Retinal pigment epithelial cell (primary cell): ENCODE data around the gene IDH3A.

Experiments
- DNase-seq: peaks from one replicate; pipeline ENCODE4 v3.0.0-alpha.2; 2010; ENCODE audit warnings: low read depth
- H3K4me3 ChIP-seq: 2 replicates; pipeline ENCODE4 v1.5.1; 2011; ENCODE audit warnings: mild to moderate bottlenecking, low read length, control low read depth, moderate library complexity
- TF ChIP-seq, protein P1 (sequence below): conservative IDR thresholded peaks from 2 replicates; pipeline ENCODE4 v1.5.1; 2011; ENCODE audit warnings: low read depth, low read length, control low read depth, inconsistent platforms

Gene IDH3A

GRCh38 chr15:78154955-78155354, 5.8 kb downstream of the IDH3A start:
- H3K4me3 ChIP-seq = no peak overlapping the region
- TF ChIP-seq, protein P1, sequence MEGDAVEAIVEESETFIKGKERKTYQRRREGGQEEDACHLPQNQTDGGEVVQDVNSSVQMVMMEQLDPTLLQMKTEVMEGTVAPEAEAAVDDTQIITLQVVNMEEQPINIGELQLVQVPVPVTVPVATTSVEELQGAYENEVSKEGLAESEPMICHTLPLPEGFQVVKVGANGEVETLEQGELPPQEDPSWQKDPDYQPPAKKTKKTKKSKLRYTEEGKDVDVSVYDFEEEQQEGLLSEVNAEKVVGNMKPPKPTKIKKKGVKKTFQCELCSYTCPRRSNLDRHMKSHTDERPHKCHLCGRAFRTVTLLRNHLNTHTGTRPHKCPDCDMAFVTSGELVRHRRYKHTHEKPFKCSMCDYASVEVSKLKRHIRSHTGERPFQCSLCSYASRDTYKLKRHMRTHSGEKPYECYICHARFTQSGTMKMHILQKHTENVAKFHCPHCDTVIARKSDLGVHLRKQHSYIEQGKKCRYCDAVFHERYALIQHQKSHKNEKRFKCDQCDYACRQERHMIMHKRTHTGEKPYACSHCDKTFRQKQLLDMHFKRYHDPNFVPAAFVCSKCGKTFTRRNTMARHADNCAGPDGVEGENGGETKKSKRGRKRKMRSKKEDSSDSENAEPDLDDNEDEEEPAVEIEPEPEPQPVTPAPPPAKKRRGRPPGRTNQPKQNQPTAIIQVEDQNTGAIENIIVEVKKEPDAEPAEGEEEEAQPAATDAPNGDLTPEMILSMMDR = no peak
- DNase-seq = no peak

GRCh38 chr15:78155355-78155939, 6.3 kb downstream of the IDH3A start:
- TF ChIP-seq, protein P1 = no peak
- H3K4me3 ChIP-seq = no peak overlapping the region
- no peak for DNase-seq

DNA sequence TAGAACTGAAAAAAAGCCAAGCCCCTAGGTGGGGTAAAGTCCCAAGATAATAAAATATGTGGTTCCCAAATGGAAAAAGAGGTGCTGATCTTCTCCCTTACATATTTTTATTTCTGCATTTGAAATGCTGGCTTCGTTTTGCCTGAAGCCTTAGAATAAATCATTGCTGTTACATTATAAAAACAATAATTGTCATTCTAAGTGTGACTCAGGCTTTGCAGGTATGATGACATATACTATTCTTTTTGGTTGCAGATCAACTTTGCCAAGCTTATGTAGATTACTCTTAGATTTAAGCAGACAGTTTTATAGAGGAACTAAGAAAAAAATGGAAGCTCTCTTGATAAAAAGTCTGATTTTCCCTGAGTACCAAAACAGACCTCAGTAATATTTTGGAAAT, 7.5 kb downstream of the IDH3A start:
- TF ChIP-seq, protein P1 = no peak
- H3K4me3 ChIP-seq = no peak overlapping the region

DNA sequence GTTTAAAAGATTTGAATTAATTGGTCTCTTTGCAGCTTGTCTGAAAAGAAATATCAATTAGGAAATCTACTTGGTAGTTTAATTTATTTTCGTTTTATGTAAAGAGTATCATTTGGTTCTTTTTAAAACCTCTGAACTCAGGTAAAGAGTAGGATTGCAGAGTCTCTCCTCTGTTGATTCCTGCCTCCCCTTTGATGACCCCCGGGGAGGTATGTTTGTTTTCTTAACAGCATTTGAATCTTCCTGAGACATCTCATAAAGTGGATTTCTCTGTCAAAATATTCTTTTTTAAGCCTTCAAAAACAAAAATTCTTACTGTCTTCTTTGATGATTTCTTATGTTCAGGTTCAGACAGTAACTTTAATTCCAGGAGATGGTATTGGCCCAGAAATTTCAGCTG, 8.0 kb downstream of the IDH3A start:
- TF ChIP-seq, protein P1 = no peak
- DNase-seq = no peak
- H3K4me3 ChIP-seq = no peak overlapping the region

More for the DNA sequence above, 7.5 kb downstream of the IDH3A start:
- no peak for DNase-seq

DNA sequence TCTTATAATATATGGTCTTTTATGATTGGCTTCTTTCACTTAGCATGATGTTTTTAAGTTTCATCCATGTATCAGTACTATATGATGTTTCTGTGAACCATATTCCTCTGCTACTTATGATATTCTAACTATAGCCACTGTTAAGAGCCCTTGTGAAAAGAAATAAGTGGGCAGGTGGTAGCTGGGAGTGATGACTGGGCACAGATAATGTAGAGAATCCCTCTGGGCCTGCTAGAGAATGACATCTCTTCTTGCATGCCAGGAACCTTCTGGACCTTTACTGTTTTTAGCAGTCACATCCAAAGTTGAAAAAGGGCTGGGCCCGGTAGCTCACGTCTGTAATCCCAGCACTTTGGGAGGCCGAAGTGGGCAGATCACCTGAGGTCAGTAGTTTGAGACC, 10.2 kb downstream of the IDH3A start:
- DNase-seq = no peak
- TF ChIP-seq, protein P1 = no peak
- no peak overlapping the region for H3K4me3 ChIP-seq

GRCh38 chr15:78162038-78162437, 12.9 kb downstream of the IDH3A start:
- TF ChIP-seq, protein P1 = no peak
- no peak overlapping the region for H3K4me3 ChIP-seq
- DNase-seq = no peak

DNA sequence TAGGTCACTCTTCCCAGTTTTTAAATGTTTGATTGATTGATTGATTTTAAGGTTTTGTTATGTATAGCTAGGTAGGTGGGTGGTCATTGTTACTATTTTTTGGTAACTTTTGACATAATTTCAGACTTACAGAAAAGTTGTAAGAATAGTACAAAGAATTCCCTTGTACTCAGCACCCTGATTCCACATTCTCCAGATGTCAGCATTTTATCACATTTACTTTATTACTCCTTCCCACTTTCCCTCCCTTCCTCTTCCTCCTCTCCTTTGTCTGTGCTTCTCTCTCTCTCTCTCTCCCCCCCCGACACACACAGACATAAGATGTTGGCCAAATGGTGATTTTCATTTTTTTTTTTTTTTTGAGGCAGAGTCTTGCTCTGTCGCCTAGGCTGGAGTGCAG, 14.8 kb downstream of the IDH3A start:
- no peak overlapping the region for H3K4me3 ChIP-seq
- no peak for DNase-seq
- TF ChIP-seq, protein P1 = no peak
